ENCODE results near the gene MORN1. TPM values are rescaled to one million over a fixed set of nuclear protein-coding genes. Genes with fewer than 3 reads are reported as not detected.

MORN1 gene
- total and polyA plus RNA-seq, 9 of the 15 experiments (the other 6 are each of a cell fraction or from before 2014, with no cell fraction given) = 0.24 to 9.3 (median 4.2) TPM

DNA sequence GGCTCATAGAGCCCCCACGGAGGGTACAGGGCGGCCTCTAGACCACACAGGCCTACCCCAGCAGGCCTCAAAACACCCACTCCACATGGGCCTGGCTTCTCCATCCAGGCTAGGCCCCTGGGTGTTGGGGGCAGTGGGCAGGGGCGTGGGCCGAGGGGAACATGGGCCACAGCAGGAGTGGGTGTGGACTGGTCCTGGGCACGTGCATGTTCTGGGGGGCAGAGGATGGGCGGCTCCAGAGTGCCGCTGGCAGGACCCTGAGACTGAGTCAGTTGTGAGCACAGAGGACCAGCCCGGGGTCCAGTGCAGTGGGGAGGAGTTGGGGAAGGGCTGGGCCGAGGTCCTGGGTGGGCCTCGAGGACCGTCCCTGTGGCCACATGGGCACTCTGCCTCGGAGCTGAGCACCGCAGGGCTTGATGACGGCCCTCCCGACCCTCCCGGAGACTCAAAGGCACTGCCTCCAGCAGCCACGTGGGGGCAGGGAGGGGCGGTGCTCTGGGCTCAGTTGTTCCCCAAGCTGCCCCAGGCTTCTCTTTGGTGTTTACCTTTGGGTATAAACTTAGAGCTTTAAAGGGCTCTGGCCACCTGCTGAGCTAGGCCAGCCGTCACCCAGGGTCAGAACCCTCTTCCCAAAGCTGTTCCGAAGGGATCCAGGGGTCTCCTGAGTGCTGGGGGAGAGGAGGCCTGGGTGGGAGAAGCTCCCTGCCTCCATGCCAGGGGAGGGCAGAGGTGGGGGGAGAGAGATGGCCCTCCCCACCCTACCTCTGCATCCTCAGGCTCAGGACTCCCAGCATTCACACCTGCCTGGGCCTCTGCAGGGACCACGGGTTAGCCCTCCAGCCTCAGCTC, 79.9 kb downstream of the MORN1 start (continued):
- TF ChIP-seq, protein P1, sequence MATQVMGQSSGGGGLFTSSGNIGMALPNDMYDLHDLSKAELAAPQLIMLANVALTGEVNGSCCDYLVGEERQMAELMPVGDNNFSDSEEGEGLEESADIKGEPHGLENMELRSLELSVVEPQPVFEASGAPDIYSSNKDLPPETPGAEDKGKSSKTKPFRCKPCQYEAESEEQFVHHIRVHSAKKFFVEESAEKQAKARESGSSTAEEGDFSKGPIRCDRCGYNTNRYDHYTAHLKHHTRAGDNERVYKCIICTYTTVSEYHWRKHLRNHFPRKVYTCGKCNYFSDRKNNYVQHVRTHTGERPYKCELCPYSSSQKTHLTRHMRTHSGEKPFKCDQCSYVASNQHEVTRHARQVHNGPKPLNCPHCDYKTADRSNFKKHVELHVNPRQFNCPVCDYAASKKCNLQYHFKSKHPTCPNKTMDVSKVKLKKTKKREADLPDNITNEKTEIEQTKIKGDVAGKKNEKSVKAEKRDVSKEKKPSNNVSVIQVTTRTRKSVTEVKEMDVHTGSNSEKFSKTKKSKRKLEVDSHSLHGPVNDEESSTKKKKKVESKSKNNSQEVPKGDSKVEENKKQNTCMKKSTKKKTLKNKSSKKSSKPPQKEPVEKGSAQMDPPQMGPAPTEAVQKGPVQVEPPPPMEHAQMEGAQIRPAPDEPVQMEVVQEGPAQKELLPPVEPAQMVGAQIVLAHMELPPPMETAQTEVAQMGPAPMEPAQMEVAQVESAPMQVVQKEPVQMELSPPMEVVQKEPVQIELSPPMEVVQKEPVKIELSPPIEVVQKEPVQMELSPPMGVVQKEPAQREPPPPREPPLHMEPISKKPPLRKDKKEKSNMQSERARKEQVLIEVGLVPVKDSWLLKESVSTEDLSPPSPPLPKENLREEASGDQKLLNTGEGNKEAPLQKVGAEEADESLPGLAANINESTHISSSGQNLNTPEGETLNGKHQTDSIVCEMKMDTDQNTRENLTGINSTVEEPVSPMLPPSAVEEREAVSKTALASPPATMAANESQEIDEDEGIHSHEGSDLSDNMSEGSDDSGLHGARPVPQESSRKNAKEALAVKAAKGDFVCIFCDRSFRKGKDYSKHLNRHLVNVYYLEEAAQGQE (IDR thresholded peaks at IDR 0.05; ENCODE audit: borderline replicate concordance) = peak; percentile 22; the same call in 1 of the 2 replicates
- TF ChIP-seq, protein P1 (CRISPR knock-in tag; IDR thresholded peaks at IDR 0.05; ENCODE audit: low read depth) = no peak
- TF ChIP-seq FOS (IDR thresholded peaks at IDR 0.05; ENCODE audit: extremely low read depth, insufficient read length) = no peak
- TF ChIP-seq ETV5 (CRISPR knock-in tag; IDR thresholded peaks at IDR 0.05; ENCODE audit: low read depth) = no peak
- no peak for TF ChIP-seq FIP1L1 (IDR thresholded peaks at IDR 0.05; ENCODE audit: low read depth, low read length, poor library complexity, severe bottlenecking)
- no peak for TF ChIP-seq MED1 (CRISPR knock-in tag; IDR thresholded peaks at IDR 0.05; ENCODE audit: borderline replicate concordance)
- no peak for TF ChIP-seq MTF1 (CRISPR knock-in tag; IDR thresholded peaks at IDR 0.05; ENCODE audit: borderline replicate concordance)
- peak; percentile 55 for TF ChIP-seq USF2 (CRISPR knock-in tag; IDR thresholded peaks at IDR 0.05)
- peak; percentile 78 for TF ChIP-seq KLF1 (tag; IDR thresholded peaks at IDR 0.05)
- 0 out of 2 replicates have a peak, but pooled peaks have one; percentile 49 for TF ChIP-seq ZNF217 (CRISPR knock-in tag; IDR thresholded peaks at IDR 0.05)
- TF ChIP-seq CHCHD3 (CRISPR knock-in tag; IDR thresholded peaks at IDR 0.05) = no peak
- TF ChIP-seq PCBP2 (IDR thresholded peaks at IDR 0.05; ENCODE audit: low read depth, low read length, poor library complexity, severe bottlenecking) = no peak
- peak; percentile 70 for TF ChIP-seq ZBTB7A (IDR thresholded peaks at IDR 0.05; ENCODE audit: borderline replicate concordance, control insufficient read depth, low read depth, low read length)
- no peak for TF ChIP-seq JUND (IDR thresholded peaks at IDR 0.05; ENCODE audit: borderline replicate concordance, low read depth, low read length)
- TF ChIP-seq JUND (tag; IDR thresholded peaks at IDR 0.05; ENCODE audit: borderline replicate concordance, low read depth, low read length) = no peak
- peak; percentile 70; the same call in 1 of the 2 replicates for TF ChIP-seq XRCC5 (IDR thresholded peaks at IDR 0.05; ENCODE audit: low read depth, low read length)
- TF ChIP-seq POLR2A (conservative IDR thresholded peaks at IDR 0.05) = 0 out of 2 replicates have a peak, but pooled peaks have one; percentile 32
- 0 out of 2 replicates have a peak, but pooled peaks have one; percentile 18 for TF ChIP-seq CTBP1 (IDR thresholded peaks at IDR 0.05; ENCODE audit: borderline replicate concordance)
- no peak for TF ChIP-seq ZNF263 (CRISPR knock-in tag; IDR thresholded peaks at IDR 0.05; ENCODE audit: borderline replicate concordance)

Measured in K562 (cell line).